ENCODE measurements around the gene MAGI1.
"Not testable (repeated sequence)": the region's sequence is repeated elsewhere in the genome, so short reads cannot be mapped to it uniquely, and the experiment has no call there.

MAGI1 gene

DNA sequence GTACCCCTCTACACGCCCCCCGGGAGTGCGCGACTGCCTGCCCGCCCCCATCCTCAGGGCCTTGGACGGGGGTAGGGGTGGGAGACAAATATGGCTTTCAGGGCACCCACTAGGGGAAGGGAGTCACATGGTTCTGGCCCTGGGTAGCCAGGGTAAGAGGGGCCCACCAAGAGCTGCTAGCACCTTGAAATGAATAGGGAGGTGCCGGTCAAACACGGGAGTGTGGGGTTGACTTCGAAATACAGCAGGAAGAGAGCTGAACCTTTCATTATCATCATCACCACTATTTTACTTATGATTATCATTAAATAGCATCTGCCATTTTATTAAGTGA is 489.1 kb downstream of the MAGI1 start:
- DNase-seq = no peak

DNA sequence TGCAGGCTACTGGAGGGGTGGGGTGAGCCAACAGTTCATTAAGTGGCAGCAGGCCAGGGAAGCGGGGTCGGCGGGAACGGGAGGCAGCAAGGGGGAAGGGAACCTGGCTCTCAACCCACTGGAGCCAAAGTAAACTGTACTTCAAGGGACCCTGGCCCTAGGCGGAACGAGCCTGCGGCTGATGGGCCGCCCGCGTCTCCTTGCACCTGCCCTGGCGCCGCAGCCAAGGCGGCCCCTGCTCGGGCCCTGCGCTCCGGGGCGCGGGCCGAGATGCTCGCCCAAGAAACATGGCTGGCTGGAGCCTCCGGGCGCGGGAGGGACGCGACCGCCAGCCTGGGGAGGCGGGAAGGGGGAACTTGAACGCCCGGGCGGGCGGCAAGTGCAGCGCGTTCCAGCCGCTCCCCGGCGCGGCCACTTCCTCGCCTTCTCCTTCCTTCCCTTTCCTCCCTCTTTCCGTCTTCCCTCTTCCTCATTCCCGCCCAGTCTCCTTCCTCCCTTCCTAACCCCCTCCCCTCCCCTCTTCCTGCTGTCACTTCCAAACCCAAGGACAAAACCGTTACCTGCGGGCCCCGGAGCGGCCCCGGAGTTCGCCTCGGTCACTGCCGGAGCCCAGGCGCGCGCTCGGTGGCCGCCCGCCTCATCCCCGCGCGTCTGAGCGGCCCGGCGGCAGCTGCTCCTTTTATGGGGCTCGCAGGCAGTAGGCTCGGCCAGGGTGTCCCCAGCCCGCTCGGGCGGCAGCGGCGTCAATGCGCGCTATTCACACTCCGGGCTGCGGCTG is 489.7 kb downstream of the MAGI1 start:
- DNase-seq = no peak

DNA sequence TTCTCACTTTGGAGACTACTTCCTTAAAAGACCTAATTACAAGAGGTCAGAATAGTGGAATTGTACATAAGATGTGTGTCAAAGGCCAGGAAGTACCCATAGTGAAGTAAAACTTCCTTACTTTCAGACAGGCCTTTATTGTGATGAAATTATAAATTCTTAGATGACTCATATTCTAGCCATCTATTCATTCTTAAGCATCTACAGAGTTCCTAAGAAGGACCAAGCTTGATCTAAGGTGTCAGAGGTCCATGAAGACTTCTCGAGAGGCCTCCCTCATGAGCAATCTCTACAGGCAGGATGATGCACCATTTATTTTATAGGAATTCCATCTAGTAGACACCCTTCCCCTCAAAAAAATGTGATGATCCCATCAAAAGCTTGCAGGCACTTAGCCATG is 493.3 kb downstream of the MAGI1 start:
- no peak for DNase-seq

DNA sequence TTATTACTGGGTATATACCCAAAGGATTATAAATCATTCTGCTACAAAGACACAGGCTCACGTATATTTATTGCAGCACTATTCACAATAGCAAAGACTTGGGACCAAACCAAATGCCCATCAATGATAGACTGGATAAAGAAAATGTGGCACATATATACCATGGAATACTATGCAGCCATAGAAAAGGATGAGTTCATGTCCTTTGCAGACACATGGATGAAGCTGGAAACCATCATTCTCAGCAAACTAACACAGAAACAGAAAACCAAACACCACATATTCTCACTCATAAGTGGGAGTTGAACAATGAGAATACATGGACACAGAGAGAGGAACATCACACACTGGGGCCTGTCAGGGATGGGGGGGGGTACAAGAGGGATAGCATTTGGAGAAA is 495.3 kb downstream of the MAGI1 start:
- not testable (repeated sequence) for DNase-seq

DNA sequence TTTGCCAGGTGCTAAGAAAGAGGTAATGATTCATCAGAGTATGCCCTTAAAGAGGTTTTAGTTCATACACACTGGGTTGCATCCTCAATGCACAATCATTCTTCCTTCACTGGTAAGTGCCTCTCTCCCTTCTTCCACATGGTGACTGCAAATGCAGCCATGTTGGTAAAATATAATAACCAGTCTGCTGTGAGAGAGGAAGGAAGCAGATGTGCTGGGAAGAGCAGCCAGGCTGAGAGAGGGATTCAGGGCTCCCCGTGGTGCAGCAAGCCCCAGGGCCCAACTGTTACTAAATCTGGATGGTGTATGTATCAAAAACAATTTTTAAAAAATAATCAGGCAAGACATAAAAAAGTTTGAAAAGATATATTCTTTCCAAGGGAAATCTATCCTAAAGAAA is 498.1 kb downstream of the MAGI1 start:
- no peak for DNase-seq

DNA sequence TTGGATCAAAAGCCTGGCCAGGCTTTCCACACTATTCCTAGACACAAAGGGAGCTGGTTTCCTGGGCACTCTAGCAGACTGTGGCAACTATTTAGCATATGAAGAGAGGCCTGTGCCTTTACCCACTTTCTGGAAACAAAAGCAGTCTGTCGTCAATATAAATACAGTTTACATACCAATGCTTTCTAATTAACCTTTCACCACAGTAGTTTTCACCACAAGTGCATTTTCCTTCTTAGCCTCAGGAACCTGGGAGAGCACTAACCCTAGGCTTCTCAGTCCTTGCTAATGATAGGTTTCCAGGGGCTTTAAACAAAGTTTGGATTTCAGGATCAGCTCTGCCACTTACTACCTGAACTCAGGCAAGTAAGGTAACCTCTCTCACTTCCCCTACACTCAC is 499.1 kb downstream of the MAGI1 start:
- DNase-seq = no peak

DNA sequence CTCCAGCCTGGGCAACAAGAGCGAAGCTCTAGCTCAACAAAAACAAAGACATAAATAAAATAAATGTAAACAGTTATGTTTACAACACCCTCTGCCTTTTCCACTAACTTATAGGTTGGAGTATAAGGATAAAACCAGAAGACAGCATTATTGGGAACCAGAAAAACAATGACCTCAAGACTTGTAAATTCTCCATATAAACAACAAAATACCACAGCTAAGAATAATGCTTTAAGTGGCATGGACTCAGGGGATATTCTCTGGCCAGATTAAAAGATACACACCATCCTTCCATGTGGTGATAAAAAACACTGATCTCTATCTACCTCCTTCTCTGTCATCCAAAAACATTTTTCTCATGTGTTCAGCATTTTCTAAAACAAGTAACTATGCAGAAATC is 500.6 kb downstream of the MAGI1 start:
- DNase-seq = no peak

DNA sequence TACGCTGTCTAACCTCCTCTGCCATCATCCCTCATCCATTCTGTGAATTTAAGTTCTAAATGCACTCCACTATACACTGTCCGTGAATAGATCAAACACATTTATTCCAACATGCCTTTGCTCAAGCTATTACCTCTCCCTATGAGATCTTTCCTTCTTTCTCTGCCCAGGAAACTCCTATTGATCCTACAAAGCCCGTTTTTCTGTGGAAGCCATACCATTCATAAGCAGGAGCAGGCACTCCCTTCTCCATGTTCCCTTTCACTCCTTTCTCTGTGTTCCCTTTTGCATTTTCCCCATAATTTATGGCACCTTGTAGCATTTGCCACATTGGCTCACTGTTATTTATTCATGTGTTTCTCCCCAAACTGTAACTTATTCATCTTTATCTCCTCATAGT is 501.6 kb downstream of the MAGI1 start:
- no peak for DNase-seq

DNA sequence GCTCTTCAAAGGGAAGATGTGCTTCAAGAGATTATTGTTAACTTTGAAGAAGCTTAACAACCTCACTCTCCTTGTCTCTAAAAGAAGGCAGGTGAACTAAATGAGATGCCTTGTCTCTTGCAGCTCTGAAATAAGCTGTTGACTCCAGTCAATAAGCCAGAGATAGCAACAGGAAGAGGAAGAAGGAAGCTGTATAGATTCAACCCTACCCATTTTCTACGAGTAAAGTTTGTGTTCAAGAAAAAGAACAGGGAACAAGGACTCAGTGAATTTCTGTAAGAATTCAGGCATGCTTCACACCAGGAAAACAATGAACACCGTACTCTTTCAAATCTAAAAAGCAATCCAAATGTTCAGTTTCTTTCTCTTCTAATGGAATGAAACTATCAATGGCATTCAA is 503.5 kb downstream of the MAGI1 start:
- no peak for DNase-seq

DNA sequence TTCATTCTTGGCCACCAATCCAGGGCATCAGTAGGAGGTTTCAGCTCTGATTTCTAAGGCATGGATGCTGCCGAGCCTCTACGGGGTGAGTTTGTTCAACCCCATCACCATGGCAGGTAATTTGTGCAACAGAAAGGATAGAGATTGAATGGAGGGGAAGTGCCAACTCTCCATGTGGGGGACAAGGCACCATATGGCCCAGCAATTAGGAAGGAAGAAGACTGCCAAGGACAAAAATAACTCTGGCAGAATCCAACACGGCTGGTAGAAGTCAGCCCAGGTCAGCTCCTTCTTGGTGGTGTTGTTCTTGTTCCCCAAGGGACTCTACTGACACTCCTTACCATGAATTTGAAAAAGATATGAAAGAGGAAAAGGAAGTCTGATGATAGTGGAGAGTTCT is 503.9 kb downstream of the MAGI1 start:
- no peak for DNase-seq

DNA sequence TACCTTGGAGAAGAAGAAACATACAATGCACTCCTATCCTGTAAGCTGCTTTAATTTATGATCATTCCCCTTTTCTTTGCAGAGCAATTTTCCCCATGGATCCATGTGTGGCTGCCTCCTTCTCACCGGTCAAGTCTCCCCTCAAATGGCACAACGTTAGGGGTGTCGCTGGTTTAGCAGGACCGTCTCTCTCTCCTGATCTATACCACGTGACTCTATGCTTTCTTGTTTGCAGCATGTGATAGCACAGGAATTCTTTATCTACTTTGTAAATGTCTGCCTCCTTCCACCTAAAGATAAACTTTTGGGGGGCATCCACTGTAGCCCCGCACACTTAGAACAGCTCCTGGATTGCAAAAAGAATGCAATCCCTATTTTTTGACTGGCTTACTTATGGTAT is 506.0 kb downstream of the MAGI1 start:
- DNase-seq = no peak

DNA sequence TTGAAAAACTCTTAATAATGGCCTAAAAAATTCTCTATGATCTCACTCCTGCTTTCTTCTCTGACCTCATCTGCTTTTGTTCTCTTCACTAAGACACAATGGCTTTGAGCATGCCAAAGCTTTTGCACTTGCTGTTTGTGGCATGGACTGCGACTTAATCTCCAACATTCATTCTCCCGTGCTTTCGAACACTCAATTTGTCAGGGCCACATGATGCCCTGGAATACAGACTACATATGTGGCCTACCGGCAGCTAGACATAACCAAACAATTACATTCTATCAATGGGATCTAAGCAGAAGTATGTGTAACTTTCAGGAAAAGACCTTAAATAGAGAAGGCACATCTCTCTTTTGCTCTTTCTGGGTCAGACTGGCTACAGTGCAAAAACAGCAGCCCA is 506.5 kb downstream of the MAGI1 start:
- DNase-seq = no peak

DNA sequence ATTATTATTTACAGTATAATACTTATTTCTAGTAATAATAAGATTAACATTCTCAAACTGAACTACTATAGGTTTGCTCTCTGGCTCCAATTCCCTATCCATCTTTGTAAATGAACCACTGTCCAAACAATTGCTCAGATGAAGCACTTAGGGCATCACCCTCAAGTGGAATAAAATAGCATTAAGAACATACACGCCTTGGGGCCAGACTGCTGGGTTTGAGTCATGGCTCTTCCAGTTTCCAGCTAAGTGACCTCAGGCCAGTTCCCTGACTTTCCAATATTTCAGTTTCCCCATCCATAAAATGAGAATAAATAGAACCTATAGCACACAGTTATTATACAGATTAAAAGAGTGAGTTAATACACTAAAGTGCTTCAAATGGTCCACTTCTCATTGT is 507.2 kb downstream of the MAGI1 start:
- DNase-seq = no peak

DNA sequence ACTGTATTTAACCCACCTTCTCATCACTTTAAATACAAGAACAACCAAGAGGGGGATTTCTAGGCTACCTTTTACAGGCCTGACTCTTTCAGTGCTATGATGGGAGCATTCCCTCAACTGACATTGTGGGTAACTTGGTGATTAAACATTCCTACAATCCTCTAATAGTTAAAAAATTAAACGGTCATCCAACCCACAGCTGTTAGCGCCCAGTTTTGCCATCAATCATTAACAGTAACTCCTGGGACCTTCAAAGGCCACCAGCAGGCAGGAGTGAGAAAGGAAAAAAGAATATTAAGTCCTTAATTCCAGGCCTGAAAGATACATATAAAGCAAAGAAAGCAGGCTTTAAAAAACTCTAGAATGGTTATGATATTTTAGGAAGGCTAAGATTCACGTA is 512.1 kb downstream of the MAGI1 start:
- no peak for DNase-seq

DNA sequence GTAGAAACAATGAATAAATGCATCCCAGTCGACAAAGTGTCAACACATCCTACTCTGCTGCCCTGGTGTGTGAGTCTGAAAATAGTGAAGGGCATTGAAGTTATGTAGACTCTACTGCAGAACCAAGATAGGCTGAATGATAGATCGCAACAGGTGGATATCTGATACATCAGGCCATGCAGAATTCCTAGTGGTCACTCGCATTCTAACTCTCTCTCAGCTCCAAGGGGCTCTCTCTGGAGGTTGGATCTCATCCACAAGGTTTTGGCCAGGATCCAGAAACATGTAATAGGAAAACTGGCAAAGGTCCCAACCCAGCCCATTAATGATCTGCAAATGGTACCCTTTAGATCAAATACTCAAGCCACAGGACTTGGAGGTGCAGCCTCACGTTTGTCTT is 514.1 kb downstream of the MAGI1 start:
- DNase-seq = no peak

DNA sequence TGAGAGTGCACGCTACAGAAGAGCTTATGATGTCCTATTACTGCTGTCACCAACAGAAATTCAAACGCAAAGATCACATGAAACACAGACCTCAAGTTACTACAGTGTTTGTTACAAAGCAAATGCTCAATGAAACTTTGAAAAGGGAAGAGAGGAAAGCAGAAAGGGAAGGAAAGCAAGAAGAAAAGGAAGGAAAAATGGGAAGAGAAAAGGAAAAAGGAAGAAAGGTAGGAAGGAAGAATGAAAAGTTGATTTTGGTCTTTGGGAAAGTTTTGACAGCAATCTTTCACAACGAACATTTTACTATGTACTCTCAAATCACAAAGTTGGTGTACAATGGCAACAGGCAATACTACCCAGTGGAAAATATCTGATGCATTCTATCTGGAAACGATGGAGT is 514.8 kb downstream of the MAGI1 start:
- DNase-seq = no peak

DNA sequence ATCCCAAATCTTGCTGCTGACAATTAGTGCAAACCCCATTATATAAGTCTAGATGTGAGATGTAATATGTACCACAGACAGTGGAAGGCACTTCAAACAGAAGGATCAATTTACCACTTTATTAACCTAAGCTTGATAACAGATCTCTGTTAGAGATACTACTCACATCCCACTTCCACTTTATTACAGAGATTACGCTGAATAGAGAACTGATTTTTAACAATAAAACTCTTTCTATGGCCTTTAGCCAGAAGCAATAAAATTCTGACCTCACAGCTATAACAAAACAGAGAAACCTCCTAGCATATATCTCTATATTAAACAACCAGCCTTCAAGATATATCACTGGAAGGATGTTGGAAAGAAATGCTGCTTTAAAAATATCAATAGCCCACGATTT is 517.7 kb downstream of the MAGI1 start:
- DNase-seq = no peak

DNA sequence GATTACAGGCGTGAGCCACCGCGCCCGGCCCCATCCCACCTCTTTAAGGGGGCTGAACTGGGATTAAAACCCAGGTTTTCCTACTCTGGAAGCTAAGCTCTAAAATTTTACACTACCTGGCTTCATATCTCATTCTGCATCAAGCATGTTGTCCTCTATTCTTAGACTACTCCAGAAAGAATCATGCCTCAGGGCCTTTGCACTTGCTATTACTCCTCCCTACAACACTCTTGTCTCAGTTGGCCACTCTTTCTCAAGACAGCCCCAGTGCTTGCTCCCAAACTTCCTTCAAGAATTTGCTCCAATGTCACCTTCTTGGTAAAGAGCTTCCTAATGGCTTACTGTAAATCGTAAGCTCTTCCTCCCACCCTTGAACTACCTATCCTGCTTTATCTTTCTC is 521.7 kb downstream of the MAGI1 start:
- no peak for DNase-seq

DNA sequence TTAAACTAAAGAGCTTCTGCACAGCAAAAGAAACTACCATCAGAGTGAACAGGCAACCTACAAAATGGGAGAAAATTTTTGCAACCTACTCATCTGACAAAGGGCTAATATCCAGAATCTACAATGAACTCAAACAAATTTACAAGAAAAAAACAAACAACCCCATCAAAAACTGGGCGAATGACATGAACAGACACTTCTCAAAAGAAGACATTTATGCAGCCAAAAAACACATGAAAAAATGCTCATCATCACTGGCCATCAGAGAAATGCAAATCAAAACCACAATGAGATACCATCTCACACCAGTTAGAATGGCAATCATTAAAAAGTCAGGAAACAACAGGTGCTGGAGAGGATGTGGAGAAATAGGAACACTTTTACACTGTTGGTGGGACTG is 524.4 kb downstream of the MAGI1 start:
- not testable (repeated sequence) for DNase-seq

DNA sequence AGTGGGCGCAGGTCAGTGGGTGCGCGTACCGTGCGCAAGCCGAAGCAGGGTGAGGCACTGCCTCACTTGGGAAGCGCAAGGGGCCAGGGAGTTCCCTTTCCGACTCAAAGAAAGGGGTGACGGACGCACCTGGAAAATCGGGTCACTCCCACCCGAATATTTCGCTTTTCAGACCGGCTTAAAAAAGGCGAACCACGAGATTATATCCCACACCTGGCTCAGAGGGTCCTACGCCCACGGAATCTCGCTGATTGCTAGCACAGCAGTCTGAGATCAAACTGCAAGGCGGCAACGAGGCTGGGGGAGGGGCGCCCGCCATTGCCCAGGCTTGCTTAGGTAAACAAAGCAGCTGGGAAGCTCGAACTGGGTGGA is 529.3 kb downstream of the MAGI1 start:
- not testable (repeated sequence) for DNase-seq

DNA sequence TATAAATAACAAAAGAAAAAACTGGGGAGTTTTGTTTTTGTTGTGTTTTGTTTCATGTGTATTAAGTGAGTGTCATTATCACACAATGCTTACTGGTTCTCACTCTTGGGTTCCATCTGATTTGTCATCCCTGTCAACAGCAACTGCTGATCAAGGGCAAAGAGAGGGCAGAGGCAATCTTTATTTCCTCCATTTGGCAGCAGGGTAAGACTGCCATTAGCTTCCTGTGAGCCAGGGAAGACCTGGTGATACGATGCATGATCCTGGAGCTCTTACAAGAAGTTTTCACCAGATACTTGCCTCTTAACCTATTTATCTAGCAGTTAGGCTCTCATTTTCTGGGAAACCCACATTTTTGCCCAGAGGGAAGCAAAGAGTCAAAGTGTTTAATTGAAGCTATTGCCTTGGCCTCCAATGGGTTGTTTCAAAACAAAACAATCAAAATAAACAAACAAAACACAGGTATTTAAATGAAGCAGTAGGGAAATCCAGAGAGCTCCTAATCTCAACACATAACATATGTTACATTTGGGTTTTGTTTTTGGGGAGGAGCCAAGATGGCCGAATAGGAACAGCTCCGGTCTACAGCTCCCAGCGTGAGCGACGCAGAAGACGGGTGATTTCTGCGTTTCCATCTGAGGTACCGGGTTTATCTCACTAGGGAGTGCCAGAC is 529.8 kb downstream of the MAGI1 start:
- no peak for DNase-seq

DNA sequence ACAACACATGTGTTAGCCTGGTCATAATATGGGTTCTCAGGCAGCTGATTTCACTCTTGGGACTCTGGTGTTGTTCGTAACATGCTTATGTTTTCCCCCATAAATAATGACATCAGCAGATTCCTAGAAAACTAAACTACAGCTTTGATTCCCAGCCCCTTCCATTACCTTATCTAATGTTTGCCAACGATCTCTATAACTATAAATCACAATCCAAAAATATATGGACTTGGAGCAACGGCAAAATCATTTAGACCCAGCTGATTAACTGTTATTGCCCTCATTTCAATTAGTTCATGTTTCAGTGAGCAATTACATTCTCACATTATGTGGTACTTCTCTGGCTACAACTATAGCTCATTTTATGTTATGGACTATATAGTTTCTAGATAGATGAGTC is 531.3 kb downstream of the MAGI1 start:
- no peak for DNase-seq

DNA sequence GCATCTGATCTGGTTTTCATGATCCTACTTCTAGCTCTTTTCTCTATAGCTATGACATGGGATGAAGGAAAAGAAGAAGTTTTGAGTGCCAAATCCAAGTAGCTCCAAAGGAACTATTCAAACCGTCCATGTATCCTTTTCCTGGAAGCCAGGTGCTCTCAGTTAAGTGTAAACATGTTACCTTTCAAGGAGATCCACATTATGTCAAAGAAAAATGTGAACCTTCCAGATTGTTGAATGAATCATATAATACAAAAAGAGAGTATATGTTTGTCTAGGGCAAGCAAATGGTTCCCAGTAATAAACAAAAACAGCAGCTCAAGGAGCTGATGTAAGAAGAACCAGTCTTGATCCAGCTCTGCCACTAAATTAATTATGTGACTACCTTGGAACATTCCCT is 534.9 kb downstream of the MAGI1 start:
- DNase-seq = no peak

DNA sequence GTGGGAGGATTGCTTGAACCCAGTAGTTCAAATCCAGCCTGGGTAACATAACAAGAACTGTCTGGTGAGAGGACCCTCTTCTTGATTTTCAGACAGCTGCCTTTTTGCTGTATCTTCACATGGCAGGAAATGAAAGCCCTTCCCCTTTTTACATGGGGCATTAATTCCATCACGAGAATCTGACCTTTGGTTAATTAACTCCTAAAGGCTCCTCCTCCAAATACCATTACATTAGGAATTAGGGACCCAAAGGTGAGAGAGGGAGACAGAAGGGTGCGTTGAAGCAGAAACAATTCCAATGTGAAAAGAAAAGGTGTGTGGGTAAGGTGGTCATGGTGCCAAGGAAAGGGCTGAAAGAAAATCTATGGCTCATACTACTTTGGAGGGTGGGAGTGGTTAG is 536.2 kb downstream of the MAGI1 start:
- no peak for DNase-seq
